Measurements from ENCODE around the gene ANGPTL4. TPM values are rescaled to one million over a fixed set of nuclear protein-coding genes. Genes with fewer than 3 reads are reported as not detected.

Gene ANGPTL4
- total RNA-seq, 1 experiment from 2014 or later = 32.8 TPM

DNA sequence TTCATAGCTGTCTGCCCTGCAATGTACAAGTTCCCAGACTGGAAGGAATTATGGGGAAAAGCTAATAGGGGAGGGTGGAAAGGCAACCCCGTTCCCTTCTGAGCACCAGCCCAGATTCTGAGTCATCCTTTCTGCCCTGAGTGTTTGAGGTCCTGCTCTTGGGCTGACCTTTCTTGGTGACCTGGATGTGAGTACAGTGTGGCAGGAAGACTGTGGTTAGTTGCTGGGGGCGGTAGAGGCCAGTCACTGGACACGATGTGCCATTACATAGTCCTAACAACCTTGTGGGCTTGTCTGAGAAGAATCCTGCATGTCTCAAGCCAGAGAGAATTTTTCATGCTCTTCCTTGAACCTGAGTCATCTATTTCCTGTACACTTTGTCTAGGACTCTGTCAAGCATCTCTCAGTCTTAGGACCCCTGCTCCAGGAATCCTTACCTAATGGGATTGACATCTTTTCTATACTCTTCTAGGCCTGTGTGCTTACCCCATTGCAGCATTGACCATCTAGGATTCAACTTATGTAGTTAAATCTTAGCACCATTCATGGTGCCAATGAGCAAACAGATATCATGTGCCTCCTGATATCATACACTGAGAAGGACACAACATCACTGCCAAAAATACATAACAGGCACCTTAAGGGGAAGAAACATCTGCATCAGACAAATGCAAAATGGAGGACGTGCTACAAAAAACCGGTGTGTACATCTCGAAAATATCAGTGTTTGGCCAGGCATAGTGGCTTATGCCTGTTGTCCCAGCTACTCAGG is 8.1 kb upstream of the ANGPTL4 start:
- H3K27ac Mint-ChIP-seq (ENCODE audit: low read depth, unreplicated experiment) = peak overlapping the region; percentile 21
- no peaks in the 10 kb centered on the region for H3K9me3 Mint-ChIP-seq (ENCODE audit: unreplicated experiment)
- peaks cover 20% of the 10 kb centered on the region for H3K4me1 Mint-ChIP-seq (ENCODE audit: insufficient read depth, unreplicated experiment)
- intact Hi-C loops (cut with micrococcal nuclease) = loop anchor here (1.0 to 10.0 kb wide), 3 partner anchors 40 to 223 kb away; no protein-coding TSS in a partner anchor
- TF ChIP-seq, protein P1, sequence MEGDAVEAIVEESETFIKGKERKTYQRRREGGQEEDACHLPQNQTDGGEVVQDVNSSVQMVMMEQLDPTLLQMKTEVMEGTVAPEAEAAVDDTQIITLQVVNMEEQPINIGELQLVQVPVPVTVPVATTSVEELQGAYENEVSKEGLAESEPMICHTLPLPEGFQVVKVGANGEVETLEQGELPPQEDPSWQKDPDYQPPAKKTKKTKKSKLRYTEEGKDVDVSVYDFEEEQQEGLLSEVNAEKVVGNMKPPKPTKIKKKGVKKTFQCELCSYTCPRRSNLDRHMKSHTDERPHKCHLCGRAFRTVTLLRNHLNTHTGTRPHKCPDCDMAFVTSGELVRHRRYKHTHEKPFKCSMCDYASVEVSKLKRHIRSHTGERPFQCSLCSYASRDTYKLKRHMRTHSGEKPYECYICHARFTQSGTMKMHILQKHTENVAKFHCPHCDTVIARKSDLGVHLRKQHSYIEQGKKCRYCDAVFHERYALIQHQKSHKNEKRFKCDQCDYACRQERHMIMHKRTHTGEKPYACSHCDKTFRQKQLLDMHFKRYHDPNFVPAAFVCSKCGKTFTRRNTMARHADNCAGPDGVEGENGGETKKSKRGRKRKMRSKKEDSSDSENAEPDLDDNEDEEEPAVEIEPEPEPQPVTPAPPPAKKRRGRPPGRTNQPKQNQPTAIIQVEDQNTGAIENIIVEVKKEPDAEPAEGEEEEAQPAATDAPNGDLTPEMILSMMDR (IDR thresholded peaks at IDR 0.05; ENCODE audit: unreplicated experiment) = no peak
- peak; percentile 99 for DNase-seq (ENCODE audit: unreplicated experiment)
- no TSS peak for BruUV-seq (replicated peaks)
- CTCF ChIA-PET = interaction anchor here (0.5 to 6.0 kb wide), 20 partner anchors 9 to 415 kb away, joined by 3 to 72 read pairs (median 12); partner anchors contain the start of genes ANGPTL4, KANK3, MYO1F and RAB11B
- H3K4me3 Mint-ChIP-seq (ENCODE audit: unreplicated experiment) = no peak overlapping the region
- peaks cover 5% of the 10 kb centered on the region for H3K36me3 Mint-ChIP-seq (ENCODE audit: insufficient read depth, unreplicated experiment)
- H3K27me3 Mint-ChIP-seq (ENCODE audit: insufficient read depth, unreplicated experiment) = no peaks in the 10 kb centered on the region
- POLR2A ChIA-PET = interaction anchor here (1.1 to 2.5 kb wide), 5 partner anchors 9 to 58 kb away, joined by 4 to 13 read pairs (median 6); partner anchors contain the start of genes ANGPTL4 and RAB11B

DNA sequence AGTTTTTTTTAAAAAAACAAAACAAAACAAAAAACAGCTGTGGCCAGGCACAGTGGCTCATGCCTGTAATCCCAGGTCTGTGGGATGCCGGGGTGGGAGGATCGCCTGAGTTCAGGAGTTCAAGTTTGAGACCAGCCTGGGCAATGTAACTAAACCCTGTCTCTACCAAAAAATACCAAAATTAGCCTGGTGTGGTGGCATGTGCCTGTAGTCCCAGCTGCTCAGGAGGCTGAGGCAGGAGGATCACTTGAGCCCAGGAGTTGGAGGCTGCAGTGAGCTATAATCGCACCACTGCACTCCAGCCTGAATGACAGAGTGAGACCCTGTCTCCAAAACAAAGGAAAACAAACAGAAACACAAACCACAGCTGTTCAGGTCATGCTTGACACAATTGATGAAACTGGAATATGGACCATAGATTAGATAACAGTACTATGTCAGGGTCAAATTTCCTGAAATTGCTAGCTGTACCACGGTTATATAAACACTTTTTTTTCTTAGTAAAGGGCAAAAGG is 6.9 kb upstream of the ANGPTL4 start:
- Mint-ChIP-seq H3K27me3 (ENCODE audit: insufficient read depth, unreplicated experiment) (no peaks in the 10 kb centered on the region), H3K36me3 (ENCODE audit: insufficient read depth, unreplicated experiment) (peaks cover 5% of the 10 kb centered on the region), H3K4me1 (ENCODE audit: insufficient read depth, unreplicated experiment) (peaks cover 25% of the 10 kb centered on the region), H3K4me3 (ENCODE audit: unreplicated experiment) (no peak overlapping the region), H3K27ac (ENCODE audit: low read depth, unreplicated experiment) (no peak overlapping the region), H3K9me3 (ENCODE audit: unreplicated experiment) (no peaks in the 10 kb centered on the region)
- no peak for DNase-seq (ENCODE audit: unreplicated experiment)
- POLR2A ChIA-PET = interaction anchor here (1.0 kb wide), 1 partner anchor 21 kb away, joined by 8 read pairs; no protein-coding TSS in a partner anchor
- CTCF ChIA-PET = interaction anchor here (0.6 to 6.0 kb wide), 5 partner anchors 11 to 221 kb away, joined by 3 to 72 read pairs (median 3); partner anchors contain the start of gene RAB11B
- TF ChIP-seq, protein P1 (IDR thresholded peaks at IDR 0.05; ENCODE audit: unreplicated experiment) = no peak
- intact Hi-C loops (cut with micrococcal nuclease) = loop anchor here (10.0 kb wide), 1 partner anchor 98 kb away; no protein-coding TSS in a partner anchor
- BruUV-seq (replicated peaks) = no TSS peak

DNA sequence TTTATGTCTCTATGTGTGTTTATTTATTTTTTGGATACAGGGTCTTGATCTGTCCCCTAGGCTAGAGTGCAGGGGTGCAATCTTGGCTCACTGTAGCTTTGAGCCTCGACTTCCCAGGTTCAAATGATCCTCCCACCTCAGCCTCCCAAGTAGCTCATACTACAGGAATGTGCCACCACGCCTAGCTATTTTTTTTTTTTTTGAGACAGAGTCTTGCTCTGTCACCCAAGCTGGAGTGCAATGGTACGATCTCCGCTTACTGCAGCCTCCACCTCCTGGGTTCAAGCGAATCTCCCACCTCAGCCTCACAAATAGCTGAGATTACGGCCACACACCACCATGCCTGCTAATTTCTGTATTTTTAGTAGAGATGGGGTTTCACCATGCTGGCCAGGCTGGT is 5.0 kb upstream of the ANGPTL4 start:
- intact Hi-C loops (cut with micrococcal nuclease) = loop anchor here (10.0 kb wide), 1 partner anchor 96 kb away; no protein-coding TSS in a partner anchor
- Mint-ChIP-seq H3K36me3 (ENCODE audit: insufficient read depth, unreplicated experiment) (peaks cover 5% of the 10 kb centered on the region), H3K27me3 (ENCODE audit: insufficient read depth, unreplicated experiment) (no peaks in the 10 kb centered on the region), H3K4me3 (ENCODE audit: unreplicated experiment) (no peak overlapping the region), H3K9me3 (ENCODE audit: unreplicated experiment) (no peaks in the 10 kb centered on the region), H3K4me1 (ENCODE audit: insufficient read depth, unreplicated experiment) (peaks cover 31% of the 10 kb centered on the region), H3K27ac (ENCODE audit: low read depth, unreplicated experiment) (no peak overlapping the region)
- BruUV-seq (replicated peaks) = no TSS peak
- CTCF ChIA-PET = interaction anchor here (0.6 to 1.8 kb wide), 4 partner anchors 43 to 474 kb away, joined by 3 to 7 read pairs (median 4); no protein-coding TSS in a partner anchor
- no peak for DNase-seq (ENCODE audit: unreplicated experiment)
- TF ChIP-seq, protein P1 (IDR thresholded peaks at IDR 0.05; ENCODE audit: unreplicated experiment) = no peak
- POLR2A ChIA-PET = interaction anchor here (0.6 kb wide), 1 partner anchor 691 kb away, joined by 3 read pairs; no protein-coding TSS in a partner anchor

DNA sequence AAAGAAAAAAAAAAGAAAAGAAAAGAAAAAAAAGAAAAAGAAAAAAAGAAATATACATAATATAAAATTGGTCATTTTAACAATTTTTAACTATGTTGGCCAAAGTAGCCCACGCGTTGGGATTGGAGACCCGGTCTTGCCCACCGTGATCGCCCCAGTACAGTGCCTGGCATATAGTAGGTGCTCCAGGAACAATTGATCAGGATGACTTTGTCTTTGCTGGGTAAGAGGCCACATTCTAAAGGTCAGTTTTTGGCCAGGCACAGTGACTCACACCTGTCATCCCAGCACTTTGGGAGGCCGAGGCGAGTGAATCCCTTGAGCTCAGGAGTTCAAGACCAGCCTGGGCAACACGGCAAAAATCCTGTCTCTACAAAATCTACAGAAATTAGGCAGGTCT is 3.8 kb upstream of the ANGPTL4 start:
- H3K4me3 Mint-ChIP-seq (ENCODE audit: unreplicated experiment) = no peak overlapping the region
- no peak for DNase-seq (ENCODE audit: unreplicated experiment)

More for the DNA sequence above, 3.8 kb upstream of the ANGPTL4 start:
- POLR2A ChIA-PET = interaction anchor here (0.6 kb wide), 1 partner anchor 28 kb away, joined by 3 read pairs; no protein-coding TSS in a partner anchor
- Mint-ChIP-seq H3K27me3 (ENCODE audit: insufficient read depth, unreplicated experiment) (no peaks in the 10 kb centered on the region), H3K9me3 (ENCODE audit: unreplicated experiment) (no peaks in the 10 kb centered on the region), H3K27ac (ENCODE audit: low read depth, unreplicated experiment) (peak overlapping the region; percentile 23), H3K4me1 (ENCODE audit: insufficient read depth, unreplicated experiment) (peaks cover 28% of the 10 kb centered on the region), H3K36me3 (ENCODE audit: insufficient read depth, unreplicated experiment) (peaks cover 5% of the 10 kb centered on the region)
- intact Hi-C loops (cut with micrococcal nuclease) = no loop called here
- TF ChIP-seq, protein P1 (IDR thresholded peaks at IDR 0.05; ENCODE audit: unreplicated experiment) = no peak
- CTCF ChIA-PET = interaction anchor here (0.6 to 1.8 kb wide), 4 partner anchors 33 to 145 kb away, joined by 3 to 7 read pairs (median 4); no protein-coding TSS in a partner anchor
- no TSS peak for BruUV-seq (replicated peaks)

Measured in MCF 10A (cell line).